ENCODE measurements around the gene FPGS.
"Not testable (repeated sequence)": the region's sequence is repeated elsewhere in the genome, so short reads cannot be mapped to it uniquely, and the experiment has no call there.

The FPGS gene

DNA sequence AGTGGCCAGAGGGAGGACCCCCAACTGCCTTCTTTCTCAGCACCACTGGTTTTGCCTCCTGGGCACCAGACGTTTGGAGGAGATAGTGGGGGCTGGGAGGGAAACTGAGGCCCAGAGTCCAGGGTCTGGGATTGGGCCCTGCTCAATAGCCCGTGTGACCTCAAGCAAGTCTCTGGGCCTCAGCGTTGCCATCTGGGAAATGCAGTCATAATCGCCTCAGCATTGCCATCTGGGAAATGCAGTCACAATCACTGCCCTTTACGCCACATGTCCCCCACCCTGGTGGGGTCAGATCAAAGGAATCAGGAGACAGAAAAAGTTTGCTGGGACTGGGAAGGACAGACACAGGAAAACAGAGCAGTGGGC lies 25.8 kb upstream of the FPGS start:
- TF ChIP-seq, protein P1, sequence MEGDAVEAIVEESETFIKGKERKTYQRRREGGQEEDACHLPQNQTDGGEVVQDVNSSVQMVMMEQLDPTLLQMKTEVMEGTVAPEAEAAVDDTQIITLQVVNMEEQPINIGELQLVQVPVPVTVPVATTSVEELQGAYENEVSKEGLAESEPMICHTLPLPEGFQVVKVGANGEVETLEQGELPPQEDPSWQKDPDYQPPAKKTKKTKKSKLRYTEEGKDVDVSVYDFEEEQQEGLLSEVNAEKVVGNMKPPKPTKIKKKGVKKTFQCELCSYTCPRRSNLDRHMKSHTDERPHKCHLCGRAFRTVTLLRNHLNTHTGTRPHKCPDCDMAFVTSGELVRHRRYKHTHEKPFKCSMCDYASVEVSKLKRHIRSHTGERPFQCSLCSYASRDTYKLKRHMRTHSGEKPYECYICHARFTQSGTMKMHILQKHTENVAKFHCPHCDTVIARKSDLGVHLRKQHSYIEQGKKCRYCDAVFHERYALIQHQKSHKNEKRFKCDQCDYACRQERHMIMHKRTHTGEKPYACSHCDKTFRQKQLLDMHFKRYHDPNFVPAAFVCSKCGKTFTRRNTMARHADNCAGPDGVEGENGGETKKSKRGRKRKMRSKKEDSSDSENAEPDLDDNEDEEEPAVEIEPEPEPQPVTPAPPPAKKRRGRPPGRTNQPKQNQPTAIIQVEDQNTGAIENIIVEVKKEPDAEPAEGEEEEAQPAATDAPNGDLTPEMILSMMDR (IDR thresholded peaks at IDR 0.05; ENCODE audit: low read length, missing control alignments) = no peak
- DNase-seq (ENCODE audit: low read depth) = no peak
- no peak overlapping the region for H3K4me3 ChIP-seq (replicated peaks; ENCODE audit: low read depth, low read length)

DNA sequence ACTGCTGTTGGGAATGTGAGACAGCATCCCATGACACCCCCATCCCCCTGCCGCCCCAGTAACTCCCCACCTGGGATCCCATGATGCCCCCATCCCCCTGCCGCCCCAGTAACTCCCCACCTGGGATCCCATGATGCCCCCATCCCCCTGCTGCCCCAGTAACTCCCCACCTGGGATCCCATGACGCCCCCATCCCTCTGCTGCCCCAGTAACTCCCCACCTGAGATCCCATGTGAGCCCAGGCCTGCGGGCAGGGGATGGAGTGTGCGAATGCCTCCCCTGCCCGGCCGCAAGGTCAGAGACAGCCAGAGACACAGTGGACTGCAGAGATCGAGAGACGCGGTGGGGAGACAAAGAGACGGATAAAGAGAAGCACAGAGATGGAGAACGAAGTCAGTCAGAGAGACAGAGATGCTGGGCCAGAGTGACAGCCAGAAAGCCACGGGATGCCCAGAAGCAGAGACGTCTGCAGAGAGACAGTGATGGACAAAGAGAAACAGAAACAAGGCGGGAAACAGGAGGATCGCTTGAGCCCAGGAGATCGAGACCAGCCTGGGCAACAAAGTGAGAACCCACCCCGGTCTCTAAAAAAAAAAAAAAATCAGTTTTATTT lies 25.2 kb upstream of the FPGS start:
- no peak for DNase-seq (ENCODE audit: low read depth)
- no peak overlapping the region for H3K4me3 ChIP-seq (replicated peaks; ENCODE audit: low read depth, low read length)
- TF ChIP-seq, protein P1 (IDR thresholded peaks at IDR 0.05; ENCODE audit: low read length, missing control alignments) = no peak

DNA sequence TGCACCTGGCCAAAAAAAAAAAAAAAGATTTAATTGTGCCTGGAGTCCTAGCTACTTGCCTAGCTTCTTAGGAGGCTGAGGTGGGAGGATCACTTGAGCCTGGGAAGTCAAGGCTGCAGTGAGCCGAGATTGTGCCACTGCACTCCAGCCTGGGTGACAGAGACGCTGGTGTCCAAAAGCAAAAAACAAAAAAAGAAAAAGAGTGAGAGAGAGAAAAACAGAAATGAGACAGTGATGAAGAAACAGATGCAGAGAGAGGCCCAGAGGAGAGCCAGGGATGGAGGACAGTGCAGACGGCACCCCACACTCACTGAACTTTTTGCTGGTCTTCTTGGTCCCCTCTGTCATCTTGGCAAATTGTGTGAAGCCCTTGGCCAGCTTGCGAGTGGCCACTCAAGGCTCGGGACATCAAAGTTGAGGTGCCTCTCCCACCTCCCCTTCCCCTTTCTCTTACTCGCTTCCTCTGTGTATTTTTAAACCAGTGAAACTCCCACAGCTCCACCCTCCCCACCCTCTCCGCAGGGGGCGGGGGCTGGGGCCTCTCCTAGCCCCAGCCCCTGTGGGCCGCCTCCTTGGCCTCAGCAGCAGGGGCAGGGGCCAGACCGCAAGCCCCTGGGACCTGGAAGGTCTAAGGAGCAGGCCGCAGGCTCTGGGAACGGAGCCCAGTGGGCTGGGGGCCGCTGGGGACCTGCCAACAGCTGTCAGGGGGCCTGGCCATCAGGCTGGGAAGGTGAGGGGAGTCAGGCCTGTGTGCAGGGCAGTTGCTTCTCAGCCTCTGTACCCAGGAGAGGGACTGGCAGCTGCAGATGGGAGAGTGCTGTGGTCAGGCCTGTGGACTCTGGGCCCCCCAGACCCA lies 24.2 kb upstream of the FPGS start, which contains the start of gene SH2D3C:
SH2D3C (minus strand) TSS at position 387 of the 856 bp plus-strand sequence; CDS start at position 348, 39 bp downstream.
- no peak within 1 kb of the TSS for H3K4me3 ChIP-seq (replicated peaks; ENCODE audit: low read depth, low read length)
- TF ChIP-seq, protein P1 (IDR thresholded peaks at IDR 0.05; ENCODE audit: low read length, missing control alignments) = no peak
- DNase-seq (ENCODE audit: low read depth) = no peak

DNA sequence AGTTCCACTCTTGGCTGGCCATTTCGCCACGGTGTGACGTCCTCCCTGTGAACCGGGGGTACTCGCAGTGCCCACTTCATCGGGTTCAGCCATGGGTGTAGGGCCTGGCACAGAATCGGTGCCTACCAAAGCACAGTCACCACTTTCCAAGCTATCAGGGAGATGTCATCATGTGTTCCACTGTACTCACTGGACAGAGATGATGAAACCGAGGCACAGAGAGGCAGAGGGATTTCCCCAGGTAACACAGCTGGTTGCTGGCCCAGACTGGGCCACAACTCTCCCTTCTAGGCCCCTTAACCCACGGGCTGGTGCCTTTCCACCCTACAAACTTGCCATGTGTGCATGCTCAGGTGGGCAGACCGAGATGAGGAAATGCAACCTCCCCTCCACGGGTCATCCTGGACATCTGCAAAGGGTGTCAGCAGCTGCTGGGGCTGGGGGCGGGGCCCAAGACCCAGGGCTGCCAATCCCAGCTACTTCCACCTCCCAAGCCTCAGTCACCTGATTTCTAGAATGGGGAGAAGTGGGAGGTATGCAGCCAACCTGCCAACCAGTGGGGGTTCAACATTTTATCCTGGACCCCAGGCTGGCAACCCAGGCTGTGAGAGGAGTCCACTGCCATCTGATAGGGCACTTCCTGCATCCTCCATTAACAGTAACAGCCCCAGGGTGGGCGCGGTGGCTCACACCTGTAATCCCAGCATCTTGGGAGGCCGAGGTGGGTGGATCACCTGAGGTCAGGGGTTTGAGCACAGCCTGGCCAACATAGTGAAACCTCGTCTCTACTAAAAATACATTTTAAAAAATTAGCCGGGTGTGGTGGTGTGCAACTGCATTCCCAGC lies 23.3 kb upstream of the FPGS start:
- TF ChIP-seq, protein P1 (IDR thresholded peaks at IDR 0.05; ENCODE audit: low read length, missing control alignments) = no peak
- peak; percentile 45 for DNase-seq (ENCODE audit: low read depth)
- H3K4me3 ChIP-seq (replicated peaks; ENCODE audit: low read depth, low read length) = no peak overlapping the region

DNA sequence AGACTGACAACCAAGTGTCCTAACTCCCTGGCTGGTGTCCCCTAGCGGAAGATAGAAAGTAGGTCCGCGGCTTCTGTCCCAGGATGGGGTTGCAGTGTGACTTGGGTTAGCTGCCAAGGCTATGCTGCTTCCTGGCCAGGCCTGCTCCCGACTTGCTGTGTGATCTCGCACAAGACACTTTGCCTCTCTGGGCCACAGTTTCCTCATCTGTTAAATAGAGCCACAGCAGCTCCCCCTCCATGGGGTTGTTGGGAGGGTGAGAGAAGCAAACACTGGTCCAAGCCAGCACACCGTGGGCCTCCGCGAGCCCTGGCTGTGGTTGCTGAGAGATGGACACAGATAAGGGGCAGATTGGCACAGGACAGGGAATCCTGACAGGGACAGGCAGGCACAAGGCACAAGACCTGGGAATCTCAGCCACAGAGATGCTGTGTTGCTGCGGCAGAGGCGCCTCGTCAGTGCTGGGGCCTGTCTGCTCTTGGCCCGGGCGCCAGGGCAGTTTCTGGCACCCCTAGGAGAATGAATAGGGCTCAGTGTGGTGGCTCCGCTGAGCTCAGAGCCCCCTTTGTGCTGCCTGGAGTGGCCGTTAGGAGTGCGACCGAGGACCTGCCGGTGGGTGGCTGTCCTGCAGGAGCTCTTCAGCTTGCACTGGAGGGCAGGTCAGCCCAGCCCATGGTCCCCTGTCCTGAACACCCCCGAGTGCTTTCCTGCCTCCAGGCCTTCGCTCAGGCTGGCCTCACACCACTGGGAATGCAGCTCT lies 22.4 kb upstream of the FPGS start:
- DNase-seq (ENCODE audit: low read depth) = no peak
- H3K4me3 ChIP-seq (replicated peaks; ENCODE audit: low read depth, low read length) = no peak overlapping the region
- TF ChIP-seq, protein P1 (IDR thresholded peaks at IDR 0.05; ENCODE audit: low read length, missing control alignments) = no peak

DNA sequence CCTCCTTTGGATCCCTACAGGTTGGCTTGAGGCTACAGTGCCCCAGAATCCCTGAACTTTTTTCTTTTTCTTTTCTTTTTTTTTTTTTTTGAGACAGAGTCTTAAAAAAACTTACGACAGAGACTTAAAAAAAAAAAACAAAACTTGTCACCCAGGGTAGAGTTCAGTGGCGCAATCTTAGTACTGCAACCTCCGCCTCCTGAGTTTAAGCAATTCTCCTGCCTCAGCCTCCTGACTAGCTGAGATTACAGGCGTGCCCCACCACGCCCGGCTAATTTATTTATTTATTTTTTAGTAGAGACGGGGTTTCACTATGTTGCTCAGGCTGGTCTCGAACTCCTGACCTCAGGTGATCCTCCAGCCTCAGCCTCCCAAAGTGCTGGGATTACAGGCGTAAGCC lies 21.8 kb upstream of the FPGS start:
- DNase-seq (ENCODE audit: low read depth); H3K4me3 ChIP-seq (replicated peaks; ENCODE audit: low read depth, low read length): not testable (repeated sequence)
